GM18907 (cell line): ENCODE results near the gene CSKMT.

Experiments
- ATAC-seq: cut with Tn5 transposase; IDR thresholded peaks from one replicate; pipeline ENCODE4 v1.9.1; 2021; ENCODE audit warnings: mild to moderate bottlenecking, moderate library complexity; ENCODE audit not compliant: unreplicated experiment

CSKMT gene

DNA sequence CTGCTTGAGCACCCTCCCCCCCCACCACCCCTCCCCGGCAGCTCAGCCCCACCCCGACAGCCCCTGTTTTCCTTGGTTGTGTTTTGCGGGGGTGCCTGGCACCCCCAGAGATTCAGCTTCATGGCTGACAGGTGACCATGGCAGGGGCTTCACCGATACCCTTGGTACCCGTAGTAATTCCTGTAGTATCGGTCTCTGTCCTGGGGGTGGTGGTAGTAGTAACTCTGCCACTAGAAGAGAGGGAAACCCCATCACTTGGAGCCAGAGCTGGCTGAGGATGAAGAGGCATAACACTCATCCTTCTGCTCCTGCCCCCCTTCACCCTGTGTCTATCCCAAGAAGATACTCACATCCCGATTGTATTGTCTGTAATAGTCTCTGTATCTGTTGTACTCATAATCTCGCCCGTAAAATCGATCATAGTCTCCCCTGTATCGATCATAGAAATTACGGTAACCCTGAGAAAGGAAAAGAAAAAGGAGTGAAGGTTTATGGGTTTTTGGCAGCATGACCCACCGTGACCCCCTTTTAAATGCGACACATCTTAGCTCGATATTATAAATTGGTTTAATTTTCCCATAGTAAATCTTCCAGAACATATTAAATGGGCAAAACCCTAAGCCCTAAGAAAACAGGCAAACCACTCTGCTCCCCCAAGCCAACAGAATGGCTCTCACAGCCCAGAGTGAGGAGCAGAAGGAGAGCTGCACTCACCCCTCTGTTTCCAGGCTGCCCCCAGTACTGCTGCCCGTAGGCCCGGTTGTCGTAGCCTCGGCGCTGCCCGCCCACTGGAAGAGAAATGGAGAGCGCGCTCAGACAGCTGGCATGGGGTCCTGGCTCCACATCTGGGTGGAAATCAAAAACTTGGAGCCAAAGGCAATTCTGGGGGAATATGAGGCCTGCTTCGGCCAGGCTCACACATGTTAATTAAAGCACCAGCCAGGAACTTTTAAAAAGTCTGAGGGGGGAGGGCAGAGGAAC, 50.3 kb downstream of the CSKMT start:
- ATAC-seq = no peak

DNA sequence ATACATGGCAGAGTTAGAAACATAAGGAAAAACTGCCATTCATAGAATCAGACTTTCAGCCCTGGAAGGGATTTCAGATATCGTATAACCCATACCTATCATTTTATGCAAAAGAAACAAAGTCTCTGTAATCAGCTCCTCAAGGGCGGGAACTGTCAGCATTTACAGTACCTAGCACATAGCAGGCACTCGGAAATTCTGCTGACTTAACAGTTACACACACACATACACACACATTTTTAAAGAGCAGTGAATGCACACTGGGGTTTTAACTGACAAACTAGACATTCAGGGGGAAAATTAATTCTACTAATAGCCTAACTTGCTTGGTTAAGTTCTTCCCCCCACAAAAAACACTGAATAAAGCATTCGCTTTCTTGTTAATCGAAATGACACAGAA, 51.1 kb downstream of the CSKMT start:
- ATAC-seq = no peak

DNA sequence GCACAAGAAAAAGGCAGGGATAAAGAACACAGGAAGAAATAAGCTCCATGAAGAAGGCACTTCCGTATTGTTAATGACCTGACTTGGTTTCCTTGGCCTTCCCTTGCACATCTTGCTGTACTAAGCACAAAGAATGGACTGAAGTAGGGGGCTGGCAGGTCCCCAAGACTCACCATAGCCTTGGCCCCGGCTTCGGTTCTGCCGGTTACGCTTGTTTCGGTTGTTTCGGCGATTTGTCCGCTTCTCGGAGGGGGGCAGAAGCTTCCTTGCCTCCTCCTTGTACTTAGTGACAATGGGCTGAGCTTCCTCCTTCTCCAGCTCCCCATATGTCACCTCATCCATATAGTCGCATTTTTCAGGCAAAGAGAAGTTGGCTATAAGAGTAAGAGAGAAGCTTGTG, 51.7 kb downstream of the CSKMT start:
- ATAC-seq = no peak
